Activated T-helper 1 cell treated with anti-CD3 and anti-CD28 coated beads, Interleukin-2, amount 50 U/mL, for 16 hours (primary cell): ENCODE data around the gene TAS2R46.
"Not testable (repeated sequence)": the region's sequence is repeated elsewhere in the genome, so short reads cannot be mapped to it uniquely, and the experiment has no call there.

Source experiments
- DNase-seq, 2 donors: peaks; one replicate each; pipeline ENCODE4 v3.0.0-alpha.2; 2020; ENCODE audit warnings: low read depth in 1 of 2, low spot score in 1 of 2

TAS2R46 gene

GRCh38 chr12:11039171-11039570, 22.9 kb downstream of the TAS2R46 start:
- DNase-seq, result no peak

- DNase-seq, result not testable (repeated sequence)
Measured at GRCh38 chr12:11033959-11034358, 28.1 kb downstream of the TAS2R46 start.

- DNase-seq, result no peak
Measured at GRCh38 chr12:11031307-11031706, 30.8 kb downstream of the TAS2R46 start, which contains the start of gene TAS2R31. Gene TAS2R31 (minus strand): TSS chr12:11031407. CDS start chr12:11031335, 72 bp downstream.

- no peak for DNase-seq
Measured at GRCh38 chr12:11026118-11026517, 36.0 kb downstream of the TAS2R46 start.

GRCh38 chr12:11023387-11023786, 38.7 kb downstream of the TAS2R46 start:
- DNase-seq, result no peak

GRCh38 chr12:11022520-11022919, 39.6 kb downstream of the TAS2R46 start, which contains the start of gene TAS2R19:
Gene TAS2R19 (minus strand): TSS chr12:11022620. CDS start chr12:11022571, 49 bp downstream.
- DNase-seq, result no peak

- DNase-seq, result no peak
Measured at GRCh38 chr12:11016937-11017336, 45.2 kb downstream of the TAS2R46 start.

GRCh38 chr12:11015775-11016430, 46.2 kb downstream of the TAS2R46 start:
- DNase-seq, result no peak

GRCh38 chr12:11014234-11014633, 47.9 kb downstream of the TAS2R46 start:
- DNase-seq, result no peak
